Upper lobe of left lung (tissue), 6 donors: ENCODE results near the gene TRMT6. TPM values are rescaled to one million over a fixed set of nuclear protein-coding genes. Genes with fewer than 3 reads are reported as not detected.

Source experiments
- ATAC-seq, 2 donors: fragments of 200-7000 bp; cut with Tn5 transposase; one replicate each; pipeline ENCODE4 v1.9.1; 2022; ENCODE audit warnings: mild to moderate bottlenecking in 2 of 2, moderate library complexity in 2 of 2; ENCODE audit not compliant: low FRiP score in 2 of 2
- DNase-seq, 2 donors: peaks; one replicate each; pipeline ENCODE4 v3.0.0-alpha.2; 2019 to 2020
- H3K27ac ChIP-seq, 4 donors: fragments of 200-600 bp; sonication (generic); one replicate each; pipeline ENCODE4 v1.5.1; 2016 to 2019
- H3K27me3 ChIP-seq, 4 donors: fragments of 200-600 bp; sonication (generic); one replicate each; pipeline ENCODE4 v1.5.1; 2017 to 2019
- H3K36me3 ChIP-seq, 4 donors: fragments of 200-600 bp; sonication (generic); one replicate each; pipeline ENCODE4 v1.5.1; 2016 to 2019
- H3K4me1 ChIP-seq, 4 donors: fragments of 200-600 bp; sonication (generic); one replicate each; pipeline ENCODE4 v1.5.1; 2018 to 2019
- H3K4me3 ChIP-seq, 4 donors: fragments of 200-600 bp; sonication (generic); one replicate each; pipeline ENCODE4 v1.5.1; 2017 to 2019; ENCODE audit warnings: mild to moderate bottlenecking in 2 of 4, moderate library complexity in 1 of 4
- H3K9me3 ChIP-seq, 4 donors: fragments of 200-600 bp; sonication (generic); one replicate each; pipeline ENCODE4 v1.5.1; 2018 to 2019
- EP300 ChIP-seq, 4 donors: sonication (generic); formaldehyde crosslinking; IDR thresholded peaks; one replicate each; pipeline ENCODE4 v1.5.1; 2017; ENCODE audit warnings: antibody characterized with exemption in 4 of 4, control low read depth in 2 of 4
- POLR2A ChIP-seq, 4 donors: fragments of 450-650 bp; IDR thresholded peaks; one replicate each; pipeline ENCODE4 v1.5.1; 2016 to 2017; ENCODE audit warnings: antibody characterized with exemption in 4 of 4, mild to moderate bottlenecking in 2 of 4
- POLR2AphosphoS5 ChIP-seq, 2 donors: sonication (generic); formaldehyde crosslinking; IDR thresholded peaks; one replicate each; pipeline ENCODE4 v1.5.1; 2017; ENCODE audit warnings: antibody characterized with exemption in 2 of 2
- WGBS, 2 donors: methylation state at CpG; one replicate each; pipeline ENCODE4 v1.1.5; 2017 to 2018; 5-methylcytosine and 5-hydroxymethylcytosine counted together
- total RNA-seq, 6 donors: library from RNA; depleted of rRNA in 4 of 6; stranded (reverse); fragments of >200 nt in 4 of 6; gene quantifications; one replicate each; pipeline versions ENCODE4 v1.1.0 to v1.2.1, GENCODE V29; 2016 to 2021
- TF ChIP-seq, protein P1 (sequence below), 6 experiments: fragments of 450-650 bp in 4 of 6; fragments of 200-600 bp in 2 of 6; sonication (generic) in 2 of 6; IDR thresholded peaks; one replicate each; pipeline ENCODE4 v1.5.1; 2016 to 2019; ENCODE audit warnings: antibody characterized with exemption in 6 of 6
- donor health status: DM: no; HTN: no; CAD: no; lungs with moderate emphysema.
- donor health status: DM: no; HTN: yes; CAD: no; lungs with severe emphysema.

TRMT6 gene
- total RNA-seq, 6 donors from 2014 or later, result 3.9 to 14.3 (median 7.7) TPM

- no peaks in the 10 kb centered on the region for H3K27me3 ChIP-seq
- H3K4me3 ChIP-seq, result no peak overlapping the region
- H3K27ac ChIP-seq, result no peak overlapping the region
- TF ChIP-seq POLR2A (IDR thresholded peaks at IDR 0.05) (no peak), POLR2AphosphoS5 (IDR thresholded peaks at IDR 0.05) (no peak), EP300 (IDR thresholded peaks at IDR 0.05) (no peak)
- TF ChIP-seq, protein P1, sequence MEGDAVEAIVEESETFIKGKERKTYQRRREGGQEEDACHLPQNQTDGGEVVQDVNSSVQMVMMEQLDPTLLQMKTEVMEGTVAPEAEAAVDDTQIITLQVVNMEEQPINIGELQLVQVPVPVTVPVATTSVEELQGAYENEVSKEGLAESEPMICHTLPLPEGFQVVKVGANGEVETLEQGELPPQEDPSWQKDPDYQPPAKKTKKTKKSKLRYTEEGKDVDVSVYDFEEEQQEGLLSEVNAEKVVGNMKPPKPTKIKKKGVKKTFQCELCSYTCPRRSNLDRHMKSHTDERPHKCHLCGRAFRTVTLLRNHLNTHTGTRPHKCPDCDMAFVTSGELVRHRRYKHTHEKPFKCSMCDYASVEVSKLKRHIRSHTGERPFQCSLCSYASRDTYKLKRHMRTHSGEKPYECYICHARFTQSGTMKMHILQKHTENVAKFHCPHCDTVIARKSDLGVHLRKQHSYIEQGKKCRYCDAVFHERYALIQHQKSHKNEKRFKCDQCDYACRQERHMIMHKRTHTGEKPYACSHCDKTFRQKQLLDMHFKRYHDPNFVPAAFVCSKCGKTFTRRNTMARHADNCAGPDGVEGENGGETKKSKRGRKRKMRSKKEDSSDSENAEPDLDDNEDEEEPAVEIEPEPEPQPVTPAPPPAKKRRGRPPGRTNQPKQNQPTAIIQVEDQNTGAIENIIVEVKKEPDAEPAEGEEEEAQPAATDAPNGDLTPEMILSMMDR (IDR thresholded peaks at IDR 0.05), result no peak
- no peak for ATAC-seq
- 52 to 72% methylated on average over 1 of the region's 1 CpG for WGBS, 2 donors
- H3K36me3 ChIP-seq, result no peaks in the 10 kb centered on the region
- no peaks in the 10 kb centered on the region for H3K4me1 ChIP-seq
- no peak for DNase-seq
- H3K9me3 ChIP-seq, result no peaks in the 10 kb centered on the region
These were observed 50.9 kb downstream of the TRMT6 start for GRCh38 chr20:5899444-5899843.

GRCh38 chr20:5895626-5896025 lies 54.7 kb downstream of the TRMT6 start:
- 77 to 92% methylated on average over 2 of the region's 2 CpGs for WGBS, 2 donors
- TF ChIP-seq EP300 (IDR thresholded peaks at IDR 0.05) (no peak), POLR2AphosphoS5 (IDR thresholded peaks at IDR 0.05) (no peak), POLR2A (IDR thresholded peaks at IDR 0.05) (no peak)
- TF ChIP-seq, protein P1 (IDR thresholded peaks at IDR 0.05), result no peak
- Histone ChIP-seq H3K4me3 (no peak overlapping the region), H3K36me3 (no peaks in the 10 kb centered on the region), H3K4me1 (no peaks in the 10 kb centered on the region), H3K27ac (no peak overlapping the region), H3K9me3 (no peaks in the 10 kb centered on the region), H3K27me3 (no peaks in the 10 kb centered on the region)
- no peak for DNase-seq
- ATAC-seq, result no peak

DNA sequence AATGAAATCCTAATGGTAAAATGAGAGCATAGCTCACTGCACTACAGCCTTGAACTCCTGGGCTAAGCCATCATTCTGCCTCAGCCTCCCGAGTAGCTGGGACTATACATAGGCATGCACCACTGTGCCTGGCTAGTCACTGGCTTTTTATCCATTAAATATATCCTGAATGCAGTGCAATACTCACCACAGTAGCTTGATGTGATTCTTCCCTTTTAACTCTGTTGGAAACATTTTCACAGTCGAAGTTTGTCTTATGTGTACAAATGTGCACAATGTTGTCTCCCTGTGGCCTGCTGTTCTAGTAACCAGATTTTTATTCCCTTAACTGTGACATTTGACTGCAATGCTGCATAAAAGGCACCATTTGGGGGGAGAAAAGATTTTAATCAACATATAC lies 56.7 kb downstream of the TRMT6 start:
- TF ChIP-seq POLR2A (IDR thresholded peaks at IDR 0.05), result no peak
- TF ChIP-seq POLR2AphosphoS5 (IDR thresholded peaks at IDR 0.05), result no peak
- TF ChIP-seq EP300 (IDR thresholded peaks at IDR 0.05), result no peak
- TF ChIP-seq, protein P1 (IDR thresholded peaks at IDR 0.05), result no peak
- H3K4me3 ChIP-seq, result no peak overlapping the region
- no peak for ATAC-seq
- H3K27ac ChIP-seq, result no peak overlapping the region
- H3K27me3 ChIP-seq, result no peaks in the 10 kb centered on the region
- H3K4me1 ChIP-seq, result no peaks in the 10 kb centered on the region
- DNase-seq, result no peak
- H3K36me3 ChIP-seq, result no peaks in the 10 kb centered on the region
- H3K9me3 ChIP-seq, result no peaks in the 10 kb centered on the region
- 83 to 84% methylated on average over 2 of the region's 2 CpGs for WGBS, 2 donors

GRCh38 chr20:5893052-5893451 lies 57.3 kb downstream of the TRMT6 start:
- TF ChIP-seq POLR2AphosphoS5 (IDR thresholded peaks at IDR 0.05), result no peak
- TF ChIP-seq POLR2A (IDR thresholded peaks at IDR 0.05), result no peak
- TF ChIP-seq, protein P1 (IDR thresholded peaks at IDR 0.05), result no peak
- no peak for TF ChIP-seq EP300 (IDR thresholded peaks at IDR 0.05)
- H3K9me3 ChIP-seq, result no peaks in the 10 kb centered on the region
- H3K27ac ChIP-seq, result no peak overlapping the region
- 80 to 88% methylated on average over 3 of the region's 3 CpGs for WGBS, 2 donors
- no peak for ATAC-seq
- no peaks in the 10 kb centered on the region for H3K27me3 ChIP-seq
- H3K4me1 ChIP-seq, result no peaks in the 10 kb centered on the region
- DNase-seq, result no peak
- no peak overlapping the region for H3K4me3 ChIP-seq
- H3K36me3 ChIP-seq, result no peaks in the 10 kb centered on the region

DNA sequence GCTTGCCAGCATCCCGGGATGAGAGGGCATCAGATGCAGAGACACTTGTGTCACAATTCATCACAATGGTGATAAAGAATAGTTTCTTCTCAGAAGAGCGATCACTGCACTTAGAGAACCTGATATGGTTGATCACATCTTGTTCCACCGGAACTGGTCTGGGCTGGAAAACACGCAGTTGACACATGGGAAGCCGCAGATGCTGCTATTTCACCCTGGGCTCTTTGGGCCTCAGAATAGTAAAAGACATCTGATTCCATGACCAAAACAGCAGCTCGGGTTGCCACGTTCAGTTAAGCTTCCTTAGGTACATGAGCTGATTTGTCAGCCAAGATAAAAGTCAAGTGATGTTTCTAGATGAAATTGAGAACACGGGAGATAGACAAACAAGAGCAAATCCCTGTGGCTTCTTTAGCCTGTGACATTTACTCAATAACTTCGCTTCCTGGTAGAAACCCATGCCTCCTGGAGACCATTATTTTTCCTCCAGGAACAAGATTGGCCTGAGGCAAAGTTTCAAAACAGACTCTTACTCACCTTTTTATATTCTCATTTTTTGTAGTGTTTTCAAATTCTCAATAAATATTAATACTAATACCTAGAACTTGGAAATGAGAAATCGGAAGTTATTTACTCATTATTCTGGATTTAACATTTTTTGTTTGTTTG lies 59.4 kb downstream of the TRMT6 start:
- H3K9me3 ChIP-seq, result no peaks in the 10 kb centered on the region
- DNase-seq (no peak), ATAC-seq (no peak)
- no peak overlapping the region for H3K27ac ChIP-seq
- no peaks in the 10 kb centered on the region for H3K36me3 ChIP-seq
- no peaks in the 10 kb centered on the region for H3K27me3 ChIP-seq
- no peak for TF ChIP-seq POLR2A (IDR thresholded peaks at IDR 0.05)
- TF ChIP-seq POLR2AphosphoS5 (IDR thresholded peaks at IDR 0.05), result no peak
- TF ChIP-seq EP300 (IDR thresholded peaks at IDR 0.05), result no peak
- TF ChIP-seq, protein P1 (IDR thresholded peaks at IDR 0.05), result no peak
- H3K4me3 ChIP-seq, result no peak overlapping the region
- 77 to 84% methylated on average over 10 of the region's 10 CpGs for WGBS, 2 donors
- no peaks in the 10 kb centered on the region for H3K4me1 ChIP-seq
